ACC112 (cell line): ENCODE data around the gene PEG3.

Experiments used
- H2AFZ ChIP-seq: fragments of 200-600 bp; sonication (generic); one replicate; pipeline ENCODE4 v1.6.0; 2017; ENCODE audit warnings: antibody characterized with exemption, low read length; ENCODE audit not compliant: unreplicated experiment
- H3K27ac ChIP-seq: fragments of 200-600 bp; sonication (generic); 2 replicates; pipeline ENCODE4 v1.5.1; 2014; ENCODE audit warnings: low read depth, mild to moderate bottlenecking, antibody characterized with exemption, low read length, moderate library complexity
- H3K27me3 ChIP-seq: fragments of 200-600 bp; sonication (generic); 2 replicates; pipeline ENCODE4 v1.6.1; 2014; ENCODE audit warnings: mild to moderate bottlenecking, antibody characterized with exemption, low read length, moderate library complexity, mixed read lengths; ENCODE audit not compliant: insufficient read depth
- H3K36me3 ChIP-seq: fragments of 200-600 bp; sonication (generic); 2 replicates; pipeline ENCODE4 v1.6.1; 2016; ENCODE audit warnings: mild to moderate bottlenecking, antibody characterized with exemption, low read length, moderate library complexity, mixed read lengths; ENCODE audit not compliant: insufficient read depth
- H3K4me1 ChIP-seq: fragments of 200-600 bp; sonication (generic); one replicate; pipeline ENCODE4 v1.6.1; 2016; ENCODE audit warnings: low read length, mixed read lengths; ENCODE audit not compliant: insufficient read depth, unreplicated experiment, control insufficient read depth
- H3K4me3 ChIP-seq: fragments of 200-600 bp; sonication (generic); 2 replicates; pipeline ENCODE4 v1.5.1; 2014; ENCODE audit warnings: mild to moderate bottlenecking, low read depth, low read length
- H3K79me2 ChIP-seq: fragments of 200-600 bp; sonication (generic); one replicate; pipeline ENCODE4 v1.6.0; 2016; ENCODE audit warnings: low read length; ENCODE audit not compliant: control insufficient read depth, unreplicated experiment, insufficient read depth

The PEG3 gene

GRCh38 chr19:56808717-56809392 lies 31.7 kb downstream of the PEG3 start:
- Histone ChIP-seq H3K36me3 (no peaks in the 10 kb centered on the region), H3K79me2 (no peaks in the 10 kb centered on the region), H3K27ac (no peak overlapping the region), H3K27me3 (no peaks in the 10 kb centered on the region), H3K4me3 (no peak overlapping the region), H2AFZ (no peak overlapping the region), H3K4me1 (no peaks in the 10 kb centered on the region)

GRCh38 chr19:56806639-56807038 lies 33.9 kb downstream of the PEG3 start:
- Histone ChIP-seq H2AFZ (no peak overlapping the region), H3K27me3 (no peaks in the 10 kb centered on the region), H3K4me3 (no peak overlapping the region), H3K36me3 (no peaks in the 10 kb centered on the region), H3K79me2 (no peaks in the 10 kb centered on the region), H3K4me1 (no peaks in the 10 kb centered on the region), H3K27ac (no peak overlapping the region)
